ENCODE results near the gene MECP2.

GRCh38 chrX:154032160-154032559, 65.4 kb downstream of the MECP2 start:
- TF ChIP-seq POLR2AphosphoS5 (IDR thresholded peaks at IDR 0.05) (no peak), CTCF (IDR thresholded peaks at IDR 0.05) (no peak), POLR2A (IDR thresholded peaks at IDR 0.05) (no peak), EP300 (IDR thresholded peaks at IDR 0.05) (no peak)
